Thyroid gland (tissue), 4 donors: ENCODE results near the gene DNMT3A.

Experiments
- CTCF ChIP-seq, 6 experiments: fragments of 200-600 bp in 3 of 6; fragments of 450-650 bp in 3 of 6; sonication (generic) in 3 of 6; IDR thresholded peaks; one replicate each; pipeline ENCODE4 v1.5.1; 2016 to 2019; ENCODE audit warnings: antibody characterized with exemption in 6 of 6, mild to moderate bottlenecking in 2 of 6, inconsistent platforms in 1 of 6, moderate library complexity in 1 of 6
- POLR2A ChIP-seq, 2 donors: fragments of 450-650 bp; IDR thresholded peaks; one replicate each; pipeline ENCODE4 v1.6.1; 2017; ENCODE audit warnings: antibody characterized with exemption in 2 of 2, mild to moderate bottlenecking in 2 of 2, moderate library complexity in 1 of 2

- TF ChIP-seq CTCF (IDR thresholded peaks at IDR 0.05), result no peak
- no peak for TF ChIP-seq POLR2A (IDR thresholded peaks at IDR 0.05)
Measured at GRCh38 chr2:25246558-25247290, 95.0 kb downstream of the DNMT3A start.
